ENCODE measurements around the gene MITF.

MITF gene

GRCh38 chr3:69842789-69843188 lies 103.5 kb downstream of the MITF start:
- DNase-seq, result no peak

DNA sequence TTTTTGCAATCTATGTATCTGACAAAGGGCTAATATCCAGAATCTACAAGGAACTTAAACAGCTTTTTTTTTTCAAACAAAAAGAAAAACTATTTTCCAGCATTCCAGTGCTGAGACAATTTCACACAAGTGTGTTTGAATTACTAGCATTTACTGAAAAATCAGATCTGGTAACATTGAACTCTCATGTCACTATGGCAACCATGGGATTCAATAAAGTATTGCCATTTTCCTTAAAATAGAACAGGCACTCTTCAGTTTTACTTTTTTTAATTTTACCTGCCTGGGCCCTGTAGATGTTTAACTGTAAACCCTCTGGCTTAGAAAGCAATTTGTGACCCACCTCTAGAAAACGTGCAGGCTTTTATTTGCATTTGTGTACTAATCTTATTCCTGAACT lies 105.4 kb downstream of the MITF start:
- DNase-seq, result no peak

- no peak for DNase-seq
Measured at GRCh38 chr3:69847303-69847702, 108.0 kb downstream of the MITF start.

GRCh38 chr3:69848113-69848512 lies 108.8 kb downstream of the MITF start:
- no peak for DNase-seq

GRCh38 chr3:69850849-69851248 lies 111.6 kb downstream of the MITF start:
- DNase-seq, result no peak

- DNase-seq, result no peak
Measured at GRCh38 chr3:69853027-69853426, 113.8 kb downstream of the MITF start.

DNA sequence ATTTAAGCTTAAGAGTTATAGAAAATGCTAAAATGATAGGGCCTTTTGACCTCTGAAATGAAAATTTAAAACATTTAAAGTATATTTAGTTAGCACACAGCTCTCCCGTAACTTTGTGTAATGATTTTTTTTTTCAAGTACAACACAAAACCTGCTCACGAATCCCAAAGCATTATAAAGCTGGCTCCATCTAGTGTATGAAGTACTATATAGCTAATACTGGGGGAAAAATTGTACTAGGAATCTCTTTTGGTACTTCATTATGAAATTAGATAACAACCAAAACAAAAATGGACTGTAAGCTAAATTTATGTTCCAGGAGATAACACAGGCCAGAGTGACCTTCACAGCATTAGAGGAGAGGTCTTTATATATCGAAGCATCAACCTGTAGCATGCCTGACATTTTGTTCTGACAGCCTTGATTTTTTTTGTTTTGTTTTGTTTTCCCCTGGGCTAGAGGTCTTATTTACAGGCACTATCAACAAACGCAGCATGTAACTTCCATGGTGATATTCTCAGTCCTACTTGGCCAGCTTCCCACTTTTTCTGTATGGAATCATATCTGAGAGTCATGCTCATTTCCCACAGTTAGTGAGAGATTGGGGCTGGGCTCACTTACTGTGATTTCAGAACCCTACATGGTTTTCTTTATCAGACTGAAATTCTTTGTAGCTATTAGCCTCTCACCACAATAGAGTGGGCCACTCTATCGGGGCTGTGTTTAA lies 116.3 kb downstream of the MITF start:
- DNase-seq, result no peak

GRCh38 chr3:69856965-69857705 lies 117.9 kb downstream of the MITF start:
- DNase-seq, result no peak

DNA sequence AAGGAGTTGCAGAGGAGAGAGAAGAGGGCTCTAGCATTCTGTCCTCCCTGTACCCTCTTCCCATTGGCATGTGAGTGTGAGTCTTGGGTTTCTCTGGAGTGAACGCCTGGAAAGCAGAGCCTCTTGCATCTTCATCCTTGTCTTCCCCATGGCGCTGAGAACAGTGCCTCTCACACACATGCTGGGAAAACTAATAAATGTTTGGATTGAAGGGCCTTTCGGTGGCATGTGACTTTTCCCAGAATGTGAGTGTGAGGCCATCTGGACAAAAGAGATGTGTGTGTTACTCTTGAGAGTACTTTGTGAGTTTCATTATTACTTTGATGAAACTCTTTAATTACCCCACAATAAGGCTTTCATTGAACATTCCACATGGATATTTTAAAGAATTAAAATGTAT lies 122.3 kb downstream of the MITF start:
- DNase-seq, result no peak

GRCh38 chr3:69864141-69864540 lies 124.9 kb downstream of the MITF start:
- DNase-seq, result no peak

GRCh38 chr3:69864766-69865165 lies 125.5 kb downstream of the MITF start:
- no peak for DNase-seq

GRCh38 chr3:69865925-69866679 lies 126.8 kb downstream of the MITF start:
- DNase-seq, result no peak

- no peak for DNase-seq
Measured at GRCh38 chr3:69866988-69867720, 127.9 kb downstream of the MITF start.

DNA sequence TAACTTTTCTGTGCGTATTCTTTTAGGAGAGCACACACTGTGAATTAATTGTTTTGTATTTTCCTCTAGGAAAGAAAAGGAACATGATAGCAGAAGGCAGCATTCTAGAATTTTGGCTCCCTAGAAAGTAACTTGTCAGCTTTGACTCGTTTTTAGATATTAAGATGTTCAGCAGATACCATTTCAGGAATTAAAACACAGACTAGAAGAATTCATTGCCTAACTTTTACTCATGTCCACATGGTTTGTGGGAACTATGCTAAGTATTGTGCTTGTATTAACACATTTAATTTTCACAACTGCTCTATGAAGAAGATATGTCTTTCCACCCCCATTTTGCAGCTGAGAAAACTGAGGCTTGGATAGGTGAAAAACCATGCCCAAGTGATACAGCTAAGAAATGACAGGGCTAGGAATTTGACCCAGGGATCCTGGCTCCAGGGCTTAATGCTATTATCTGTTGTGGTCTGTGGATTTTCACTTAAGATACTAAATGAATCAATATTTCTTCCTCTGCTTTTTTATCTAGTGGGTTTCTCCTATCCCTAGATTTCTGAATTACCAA lies 128.8 kb downstream of the MITF start:
- DNase-seq, result no peak

DNA sequence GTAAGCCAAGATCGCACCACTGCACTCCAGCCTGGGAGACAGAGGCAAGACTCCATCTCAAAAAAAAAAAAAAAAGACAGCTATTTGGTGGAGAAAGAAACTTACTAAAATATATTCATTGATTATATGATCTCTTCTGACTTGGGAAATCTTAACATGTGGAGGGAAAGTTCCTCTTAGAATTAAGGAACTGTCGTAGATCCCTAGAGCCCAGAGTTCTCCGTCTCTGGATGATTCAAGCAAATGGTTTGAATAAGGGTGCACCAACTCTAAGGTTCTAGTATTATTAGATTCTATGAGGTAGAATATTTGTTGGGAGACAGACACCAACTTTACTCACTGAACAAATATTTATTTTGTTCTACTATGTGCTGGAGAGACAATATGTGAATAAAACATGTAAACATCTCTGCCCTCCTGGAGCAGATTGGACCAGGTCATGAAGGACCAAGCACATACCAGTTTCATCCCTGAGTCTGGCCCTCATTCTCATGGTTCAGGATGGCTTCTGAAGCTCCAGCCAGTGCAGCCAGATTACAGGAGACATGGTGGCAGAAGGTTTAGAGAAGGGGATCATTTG lies 129.7 kb downstream of the MITF start:
- DNase-seq, result no peak

GRCh38 chr3:69869643-69870042 lies 130.4 kb downstream of the MITF start:
- no peak for DNase-seq

- DNase-seq, result no peak
Measured at GRCh38 chr3:69871251-69871650, 132.0 kb downstream of the MITF start.

GRCh38 chr3:69871868-69872267 lies 132.6 kb downstream of the MITF start:
- DNase-seq, result no peak

- DNase-seq, result no peak
Measured at GRCh38 chr3:69872783-69873378, 133.6 kb downstream of the MITF start.

DNA sequence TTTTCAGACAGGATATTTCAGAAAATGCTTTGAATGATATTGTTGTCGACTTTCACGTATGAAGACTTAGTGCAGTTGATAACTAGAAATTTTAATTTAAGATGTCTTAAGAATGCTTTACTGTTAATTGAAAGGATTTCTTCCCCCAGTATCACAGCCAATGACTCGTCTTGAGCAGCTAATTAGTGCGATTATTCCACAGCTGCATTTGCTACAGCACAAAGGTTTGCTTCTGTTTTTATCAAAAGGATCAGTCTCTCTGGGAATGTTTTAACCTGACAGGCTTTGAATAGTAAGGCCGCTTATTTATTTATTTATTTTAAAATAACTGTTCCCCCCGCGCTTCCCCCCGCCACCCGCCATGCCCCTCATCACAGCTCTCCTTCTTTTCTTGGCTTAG lies 136.8 kb downstream of the MITF start:
- DNase-seq, result no peak

DNA sequence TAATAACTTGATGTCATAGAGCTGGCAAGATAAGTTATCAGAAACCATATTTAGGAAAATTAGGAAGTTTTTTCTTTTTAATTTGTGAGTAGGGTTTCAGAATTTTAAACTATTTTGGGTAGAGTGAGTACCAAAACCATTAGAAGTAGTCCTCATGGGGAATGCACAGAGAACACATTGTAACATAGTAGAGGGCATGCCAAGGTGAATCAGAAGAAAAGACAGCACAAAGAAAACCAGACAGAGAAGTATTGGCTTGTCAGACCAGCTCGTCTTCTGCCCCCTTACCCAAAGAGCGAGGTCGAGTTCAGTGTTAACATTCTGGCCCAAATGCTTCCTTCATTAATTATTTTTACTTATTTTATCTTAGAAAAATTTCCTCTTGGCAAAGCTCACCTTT lies 139.0 kb downstream of the MITF start:
- no peak for DNase-seq

DNA sequence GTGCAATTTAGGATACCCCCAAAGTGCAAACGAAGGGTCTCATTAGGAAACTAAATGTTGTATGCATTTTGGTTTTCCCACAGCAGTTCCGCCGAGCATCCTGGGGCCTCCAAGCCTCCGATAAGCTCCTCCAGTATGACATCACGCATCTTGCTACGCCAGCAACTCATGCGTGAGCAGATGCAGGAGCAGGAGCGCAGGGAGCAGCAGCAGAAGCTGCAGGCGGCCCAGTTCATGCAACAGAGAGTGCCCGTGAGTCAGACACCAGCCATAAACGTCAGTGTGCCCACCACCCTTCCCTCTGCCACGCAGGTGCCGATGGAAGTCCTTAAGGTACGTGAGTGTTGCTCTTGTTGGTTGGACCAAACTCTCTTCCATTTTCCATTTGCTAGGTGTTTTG lies 139.8 kb downstream of the MITF start:
- no peak for DNase-seq

Measured in CD4-positive, alpha-beta T cell treated with Interleukin-12 subunit alpha and Interleukin-12 subunit beta, for 1 hour (primary cell).